ENCODE results near the gene TNFRSF19. TPM values are rescaled to one million over a fixed set of nuclear protein-coding genes. Genes with fewer than 3 reads are reported as not detected.
"Not testable (repeated sequence)": the region's sequence is repeated elsewhere in the genome, so short reads cannot be mapped to it uniquely, and the experiment has no call there.

TNFRSF19 gene
- total RNA-seq, 2 experiments from 2014 or later = not detected

DNA sequence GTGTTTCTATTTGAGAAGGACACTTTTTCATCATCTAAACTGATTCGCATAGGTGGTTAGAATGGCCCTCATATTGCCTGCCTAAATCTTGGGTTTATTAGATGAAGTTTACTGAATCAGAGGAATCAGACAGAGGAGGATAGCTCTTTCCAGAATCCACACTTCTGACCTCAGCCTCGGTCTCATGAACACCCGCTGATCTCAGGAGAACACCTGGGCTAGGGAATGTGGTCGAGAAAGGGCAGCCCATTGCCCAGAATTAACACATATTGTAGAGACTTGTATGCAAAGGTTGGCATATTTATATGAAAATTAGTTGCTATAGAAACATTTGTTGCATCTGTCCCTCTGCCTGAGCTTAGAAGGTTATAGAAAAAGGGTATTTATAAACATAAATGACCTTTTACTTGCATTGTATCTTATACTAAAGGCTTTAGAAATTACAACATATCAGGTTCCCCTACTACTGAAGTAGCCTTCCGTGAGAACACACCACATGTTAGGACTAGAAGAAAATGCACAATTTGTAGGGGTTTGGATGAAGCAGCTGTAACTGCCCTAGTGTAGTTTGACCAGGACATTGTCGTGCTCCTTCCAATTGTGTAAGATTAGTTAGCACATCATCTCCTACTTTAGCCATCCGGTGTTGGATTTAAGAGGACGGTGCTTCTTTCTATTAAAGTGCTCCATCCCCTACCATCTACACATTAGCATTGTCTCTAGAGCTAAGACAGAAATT is 103.8 kb downstream of the TNFRSF19 start:
- no peak for DNase-seq (ENCODE audit: low spot score)
- TF ChIP-seq, protein P1, sequence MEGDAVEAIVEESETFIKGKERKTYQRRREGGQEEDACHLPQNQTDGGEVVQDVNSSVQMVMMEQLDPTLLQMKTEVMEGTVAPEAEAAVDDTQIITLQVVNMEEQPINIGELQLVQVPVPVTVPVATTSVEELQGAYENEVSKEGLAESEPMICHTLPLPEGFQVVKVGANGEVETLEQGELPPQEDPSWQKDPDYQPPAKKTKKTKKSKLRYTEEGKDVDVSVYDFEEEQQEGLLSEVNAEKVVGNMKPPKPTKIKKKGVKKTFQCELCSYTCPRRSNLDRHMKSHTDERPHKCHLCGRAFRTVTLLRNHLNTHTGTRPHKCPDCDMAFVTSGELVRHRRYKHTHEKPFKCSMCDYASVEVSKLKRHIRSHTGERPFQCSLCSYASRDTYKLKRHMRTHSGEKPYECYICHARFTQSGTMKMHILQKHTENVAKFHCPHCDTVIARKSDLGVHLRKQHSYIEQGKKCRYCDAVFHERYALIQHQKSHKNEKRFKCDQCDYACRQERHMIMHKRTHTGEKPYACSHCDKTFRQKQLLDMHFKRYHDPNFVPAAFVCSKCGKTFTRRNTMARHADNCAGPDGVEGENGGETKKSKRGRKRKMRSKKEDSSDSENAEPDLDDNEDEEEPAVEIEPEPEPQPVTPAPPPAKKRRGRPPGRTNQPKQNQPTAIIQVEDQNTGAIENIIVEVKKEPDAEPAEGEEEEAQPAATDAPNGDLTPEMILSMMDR (conservative IDR thresholded peaks at IDR 0.05; ENCODE audit: low read length) = no peak
- TF ChIP-seq EZH2phosphoT487 (IDR thresholded peaks at IDR 0.05; ENCODE audit: borderline replicate concordance, low read depth, low read length) = no peak
- Histone ChIP-seq H3K36me3 (ENCODE audit: insufficient read depth, low read length) (no peaks in the 10 kb centered on the region), H3K4me1 (ENCODE audit: insufficient read depth, low read length, poor library complexity, severe bottlenecking) (no peaks in the 10 kb centered on the region), H2AFZ (ENCODE audit: low read length) (no peak overlapping the region), H4K20me1 (ENCODE audit: insufficient read depth, low read length) (no peaks in the 10 kb centered on the region), H3K4me3 (ENCODE audit: low read depth, low read length, poor library complexity, severe bottlenecking) (no peak overlapping the region), H3K9me3 (ENCODE audit: low read length) (no peaks in the 10 kb centered on the region), H3K27ac (ENCODE audit: low read depth, low read length, poor library complexity, severe bottlenecking) (no peak overlapping the region), H3K79me2 (ENCODE audit: insufficient read depth, low read depth, low read length) (no peaks in the 10 kb centered on the region), H3K9me2 (ENCODE audit: insufficient read depth, low read length) (no peaks in the 10 kb centered on the region), H3K4me2 (ENCODE audit: low read length) (no peak overlapping the region)
- intact Hi-C loops (cut with micrococcal nuclease; ENCODE audit: unreplicated experiment) = no loop called here
- CTCF ChIA-PET (ENCODE audit: unreplicated experiment) = no interaction called here
- no TSS peak for BruUV-seq (replicated peaks)
- POLR2A ChIA-PET = no interaction called here

DNA sequence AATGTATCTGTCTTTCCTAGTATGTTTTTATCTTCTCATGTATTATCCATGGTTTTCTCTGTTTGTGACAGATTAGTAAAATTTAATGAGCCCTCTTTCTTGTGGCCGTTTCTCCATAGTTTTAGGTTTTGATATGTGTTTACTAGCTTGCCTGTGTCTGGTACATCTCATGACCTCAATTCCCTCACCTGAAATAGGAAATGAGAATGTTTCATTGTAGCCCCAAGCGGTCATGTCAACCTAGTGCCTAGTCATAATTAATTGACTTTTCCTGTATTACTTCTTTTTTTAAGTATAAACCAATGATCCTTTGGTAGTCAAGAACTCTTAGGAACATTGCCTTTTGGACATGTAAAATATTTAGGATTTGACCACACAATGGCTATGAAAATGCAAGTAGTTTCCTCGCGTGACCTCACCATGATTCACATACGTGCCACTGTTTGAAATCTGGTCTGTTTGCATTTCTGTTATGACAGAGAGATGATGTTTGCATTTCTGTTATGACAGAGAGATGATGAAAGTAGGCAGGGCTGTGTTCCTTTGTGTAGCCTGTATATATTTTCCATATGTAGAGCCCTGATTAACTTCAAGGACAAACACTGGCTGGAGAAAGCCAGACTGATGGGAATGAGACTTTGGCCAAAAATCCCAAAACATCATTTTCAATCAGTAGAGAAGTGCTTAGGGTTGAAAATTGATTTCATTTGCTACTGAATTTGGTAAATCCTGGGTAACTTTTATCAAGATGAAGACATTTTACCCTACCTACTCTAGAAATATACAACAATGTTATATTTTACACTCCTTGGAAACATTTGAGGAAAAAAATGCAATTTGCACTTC is 104.8 kb downstream of the TNFRSF19 start:
- Histone ChIP-seq H3K27ac (ENCODE audit: low read depth, low read length, poor library complexity, severe bottlenecking) (no peak overlapping the region), H3K4me3 (ENCODE audit: low read depth, low read length, poor library complexity, severe bottlenecking) (no peak overlapping the region), H3K79me2 (ENCODE audit: insufficient read depth, low read depth, low read length) (no peaks in the 10 kb centered on the region), H3K9me2 (ENCODE audit: insufficient read depth, low read length) (no peaks in the 10 kb centered on the region), H3K4me2 (ENCODE audit: low read length) (no peak overlapping the region), H3K4me1 (ENCODE audit: insufficient read depth, low read length, poor library complexity, severe bottlenecking) (no peaks in the 10 kb centered on the region), H3K36me3 (ENCODE audit: insufficient read depth, low read length) (no peaks in the 10 kb centered on the region), H3K9me3 (ENCODE audit: low read length) (no peaks in the 10 kb centered on the region), H2AFZ (ENCODE audit: low read length) (no peak overlapping the region), H4K20me1 (ENCODE audit: insufficient read depth, low read length) (no peaks in the 10 kb centered on the region)
- DNase-seq (ENCODE audit: low spot score) = no peak
- ChIA-PET CTCF (ENCODE audit: unreplicated experiment) (no interaction called here), POLR2A (interaction anchor here (0.7 kb wide), 1 partner anchor 13 kb away, joined by 3 read pairs; no protein-coding TSS in a partner anchor)
- TF ChIP-seq EZH2phosphoT487 (IDR thresholded peaks at IDR 0.05; ENCODE audit: borderline replicate concordance, low read depth, low read length) = no peak
- intact Hi-C loops (cut with micrococcal nuclease; ENCODE audit: unreplicated experiment) = no loop called here
- no TSS peak for BruUV-seq (replicated peaks)

DNA sequence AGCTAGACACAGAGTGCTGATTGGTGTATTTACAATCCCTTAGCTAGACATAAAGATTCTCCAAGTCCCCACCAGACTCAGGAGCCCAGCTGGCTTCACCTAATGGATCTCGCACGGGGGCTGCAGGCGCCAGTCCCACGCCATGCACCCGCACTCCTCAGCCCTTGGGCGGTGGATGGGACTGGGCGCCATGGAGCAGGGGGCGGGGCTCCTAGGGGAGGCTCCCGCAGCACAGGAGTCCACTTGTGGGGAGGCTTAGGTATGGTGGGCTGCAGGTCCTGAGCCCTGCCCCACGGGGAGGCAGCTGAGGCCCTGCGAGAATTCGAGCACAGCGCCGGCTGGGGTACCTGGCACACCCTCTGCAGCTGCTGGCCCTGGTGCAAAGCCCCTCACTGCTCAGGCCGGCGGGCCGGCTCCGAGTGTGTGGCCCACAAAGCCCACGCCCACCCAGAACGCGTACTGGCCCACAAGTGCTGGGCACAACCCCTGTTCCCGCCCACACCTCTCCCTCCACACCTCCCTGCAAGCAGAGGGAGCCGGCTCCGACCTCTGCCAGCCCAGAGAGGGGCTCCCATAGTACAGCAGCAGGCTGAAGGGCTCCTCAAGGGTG is 107.6 kb downstream of the TNFRSF19 start:
- POLR2A ChIA-PET; H2AFZ ChIP-seq (ENCODE audit: low read length); H3K4me3 ChIP-seq (ENCODE audit: low read depth, low read length, poor library complexity, severe bottlenecking); H3K9me2 ChIP-seq (ENCODE audit: insufficient read depth, low read length); DNase-seq (ENCODE audit: low spot score); H3K27ac ChIP-seq (ENCODE audit: low read depth, low read length, poor library complexity, severe bottlenecking); H3K79me2 ChIP-seq (ENCODE audit: insufficient read depth, low read depth, low read length); intact Hi-C loops (cut with micrococcal nuclease; ENCODE audit: unreplicated experiment); BruUV-seq (replicated peaks); CTCF ChIA-PET (ENCODE audit: unreplicated experiment); H4K20me1 ChIP-seq (ENCODE audit: insufficient read depth, low read length); H3K4me1 ChIP-seq (ENCODE audit: insufficient read depth, low read length, poor library complexity, severe bottlenecking); H3K36me3 ChIP-seq (ENCODE audit: insufficient read depth, low read length); H3K4me2 ChIP-seq (ENCODE audit: low read length); H3K9me3 ChIP-seq (ENCODE audit: low read length): not testable (repeated sequence)

Data from OCI-LY7 (cell line).